HG03342 (cell line): ENCODE results near the gene FRMD3.

Experiments
- ATAC-seq: cut with Tn5 transposase; IDR thresholded peaks from one replicate; pipeline ENCODE4 v1.9.1; 2021; ENCODE audit warnings: mild to moderate bottlenecking, moderate library complexity; ENCODE audit not compliant: unreplicated experiment

FRMD3 gene

GRCh38 chr9:83538172-83538889 lies at the start of gene FRMD3:
Gene FRMD3, minus strand, starts transcription at chr9:83538401. Its CDS starts 170 bp downstream, at chr9:83538231.
- peak; percentile 63 for ATAC-seq

- ATAC-seq, result no peak
These were observed 46.8 kb upstream of the FRMD3 start for GRCh38 chr9:83584995-83585394.

GRCh38 chr9:83583151-83584014 lies 45.2 kb upstream of the FRMD3 start:
- ATAC-seq, result peak; percentile 74

GRCh38 chr9:83582029-83582428 lies 43.8 kb upstream of the FRMD3 start:
- ATAC-seq, result no peak

GRCh38 chr9:83574482-83574881 lies 36.3 kb upstream of the FRMD3 start:
- ATAC-seq, result no peak

- no peak for ATAC-seq
These were observed 34.3 kb upstream of the FRMD3 start for GRCh38 chr9:83572524-83572923.

- no peak for ATAC-seq
These were observed 32.2 kb upstream of the FRMD3 start for GRCh38 chr9:83570359-83570758.

GRCh38 chr9:83569326-83569725 lies 31.1 kb upstream of the FRMD3 start:
- ATAC-seq, result no peak

- ATAC-seq, result no peak
These were observed 25.2 kb upstream of the FRMD3 start for GRCh38 chr9:83563360-83563759.

GRCh38 chr9:83560169-83560826 lies 22.1 kb upstream of the FRMD3 start:
- no peak for ATAC-seq

GRCh38 chr9:83557771-83558170 lies 19.6 kb upstream of the FRMD3 start:
- no peak for ATAC-seq

GRCh38 chr9:83557317-83557716 lies 19.1 kb upstream of the FRMD3 start:
- no peak for ATAC-seq

- ATAC-seq, result no peak
These were observed 16.1 kb upstream of the FRMD3 start for GRCh38 chr9:83554278-83554677.

- peak; percentile 96 for ATAC-seq
These were observed 5.9 kb upstream of the FRMD3 start for GRCh38 chr9:83544002-83544698.

- no peak for ATAC-seq
These were observed 663 bp upstream of the FRMD3 start for GRCh38 chr9:83538890-83539238.

- no peak for ATAC-seq
These were observed 650 bp downstream of the FRMD3 start for GRCh38 chr9:83537331-83538171.

GRCh38 chr9:83536332-83536731 lies 1.9 kb downstream of the FRMD3 start:
- ATAC-seq, result no peak

- no peak for ATAC-seq
These were observed 2.5 kb downstream of the FRMD3 start for GRCh38 chr9:83535736-83536135.

- no peak for ATAC-seq
These were observed 4.9 kb downstream of the FRMD3 start for GRCh38 chr9:83533296-83533695.

- no peak for ATAC-seq
These were observed 11.3 kb downstream of the FRMD3 start for GRCh38 chr9:83526901-83527300.
